T-helper 2 cell (primary cell): ENCODE results near the gene FAM53B.
A peak's percentile ranks its signal among the peaks of the same experiment; 100 is the strongest.

Experiments used
- DNase-seq, 5 experiments: peaks; one replicate each; pipeline versions ENCODE4 v3.0.0 to v3.0.0-alpha.2; 2012 to 2022

FAM53B gene

GRCh38 chr10:124708246-124708779, 35.9 kb downstream of the FAM53B start:
- no peak for DNase-seq

GRCh38 chr10:124707551-124707950, 36.6 kb downstream of the FAM53B start:
- no peak for DNase-seq

- DNase-seq, result no peak
These were observed 37.1 kb downstream of the FAM53B start for GRCh38 chr10:124707144-124707467.

GRCh38 chr10:124706462-124707143, 37.6 kb downstream of the FAM53B start:
- DNase-seq, result no peak

- peak in 1 of 5 experiments; percentile 52 for DNase-seq
These were observed 38.2 kb downstream of the FAM53B start for GRCh38 chr10:124705817-124706461.

- DNase-seq, result no peak
These were observed 38.8 kb downstream of the FAM53B start for GRCh38 chr10:124705381-124705740.

- DNase-seq, result peak in 1 of 5 experiments; percentile 30
These were observed 39.5 kb downstream of the FAM53B start for GRCh38 chr10:124704428-124705380.

GRCh38 chr10:124703778-124704427, 40.3 kb downstream of the FAM53B start:
- DNase-seq, result no peak

GRCh38 chr10:124703372-124703771, 40.8 kb downstream of the FAM53B start:
- DNase-seq, result no peak

GRCh38 chr10:124701881-124702656, 42.1 kb downstream of the FAM53B start:
- DNase-seq, result peak in 3 of 5 experiments; percentile 36 to 68 (median 45)

GRCh38 chr10:124701435-124701834, 42.7 kb downstream of the FAM53B start:
- DNase-seq, result no peak

- DNase-seq, result no peak
These were observed 43.2 kb downstream of the FAM53B start for GRCh38 chr10:124701038-124701365.

- DNase-seq, result no peak
These were observed 43.7 kb downstream of the FAM53B start for GRCh38 chr10:124700293-124701037.

GRCh38 chr10:124699471-124700292, 44.5 kb downstream of the FAM53B start:
- no peak for DNase-seq

- no peak for DNase-seq
These were observed 45.4 kb downstream of the FAM53B start for GRCh38 chr10:124698545-124699469.

GRCh38 chr10:124697837-124698544, 46.2 kb downstream of the FAM53B start:
- peak in 4 of 5 experiments; percentile 29 to 66 (median 45) for DNase-seq

- DNase-seq, result no peak
These were observed 46.7 kb downstream of the FAM53B start for GRCh38 chr10:124697443-124697836.
